ENCODE data around the gene PADI3. TPM values are rescaled to one million over a fixed set of nuclear protein-coding genes. Genes with fewer than 3 reads are reported as not detected.

The PADI3 gene
- total and polyA plus RNA-seq, 2 donors (not counting 3 experiments of a cell fraction or from before 2014, with no cell fraction given) = not detected

DNA sequence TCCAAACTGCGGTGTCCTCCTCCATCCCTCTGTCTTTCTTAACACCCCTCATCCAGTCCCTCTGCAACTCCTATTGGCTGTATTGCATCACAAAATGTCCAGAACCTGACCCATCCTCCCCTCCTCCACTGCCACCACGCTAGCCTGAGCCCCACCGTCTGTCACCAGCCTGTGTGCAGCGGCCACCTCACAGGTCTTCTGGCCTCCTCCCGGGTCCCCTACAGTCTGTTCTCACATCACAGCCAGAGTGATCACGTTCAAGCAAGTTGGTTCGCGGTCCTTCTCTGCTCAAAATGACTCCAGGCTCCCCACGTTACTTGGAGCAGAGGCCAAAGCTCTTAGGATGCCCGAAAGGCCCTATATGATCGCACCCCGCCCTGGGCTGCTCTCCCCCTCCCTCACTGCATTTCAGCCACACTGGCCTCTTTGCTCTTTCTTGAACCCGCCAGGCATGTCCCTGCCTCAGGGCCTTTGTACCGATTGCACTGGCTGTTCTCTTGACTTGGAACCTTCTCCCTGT is 56.7 kb downstream of the PADI3 start:
- Histone ChIP-seq H3K4me1 (ENCODE audit: control insufficient read depth, extremely low read depth, insufficient read depth, low read length) (no peaks in the 10 kb centered on the region), H3K79me2 (ENCODE audit: control insufficient read depth, insufficient read depth, low read length) (no peaks in the 10 kb centered on the region), H3K4me2 (ENCODE audit: insufficient read depth, low read length) (no peak overlapping the region), H3K9ac (replicated peaks; ENCODE audit: extremely low read depth, insufficient read depth, low read length) (no peak overlapping the region), H3K9me3 (replicated peaks; ENCODE audit: control insufficient read depth, insufficient read depth, low read length) (no peaks in the 10 kb centered on the region), H3K9me1 (replicated peaks; ENCODE audit: control insufficient read depth, extremely low read depth, insufficient read depth, low read length) (no peaks in the 10 kb centered on the region), H3K27ac (ENCODE audit: insufficient read depth, low read depth, low read length) (no peak overlapping the region), H4K20me1 (replicated peaks; ENCODE audit: control insufficient read depth, extremely low read depth, insufficient read depth, low read length) (no peaks in the 10 kb centered on the region), H3K27me3 (ENCODE audit: control insufficient read depth in 2 of 2, insufficient read depth in 2 of 2, low read length in 2 of 2) (peaks cover 0 to 2% of the 10 kb centered on the region in 2 experiments), H2AFZ (ENCODE audit: low read depth, low read length) (no peak overlapping the region), H3K36me3 (ENCODE audit: control insufficient read depth in 2 of 2, extremely low read depth in 1 of 2, insufficient read depth in 2 of 2, low read length in 2 of 2) (no peaks in the 10 kb centered on the region), H3K4me3 (replicated peaks in 1 of 3; ENCODE audit: insufficient read depth in 1 of 3, low read depth in 1 of 3, low read length in 3 of 3) (no peak overlapping the region)
- CTCF ChIA-PET = no interaction called here
- intact Hi-C loops (cut with micrococcal nuclease) = no loop called here
- no peak for TF ChIP-seq FOS (IDR thresholded peaks at IDR 0.05; ENCODE audit: borderline replicate concordance, insufficient read depth, low read length)
- TF ChIP-seq, protein P1, sequence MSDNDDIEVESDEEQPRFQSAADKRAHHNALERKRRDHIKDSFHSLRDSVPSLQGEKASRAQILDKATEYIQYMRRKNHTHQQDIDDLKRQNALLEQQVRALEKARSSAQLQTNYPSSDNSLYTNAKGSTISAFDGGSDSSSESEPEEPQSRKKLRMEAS (IDR thresholded peaks at IDR 0.05; ENCODE audit: insufficient read depth, insufficient read length) = no peak
- no peak for TF ChIP-seq GATA2 (IDR thresholded peaks at IDR 0.05; ENCODE audit: insufficient read depth, insufficient read length, low read depth, low read length)
- no peak for TF ChIP-seq POLR2A (IDR thresholded peaks at IDR 0.05; ENCODE audit: low read depth, low read length)
- TF ChIP-seq, protein P2, sequence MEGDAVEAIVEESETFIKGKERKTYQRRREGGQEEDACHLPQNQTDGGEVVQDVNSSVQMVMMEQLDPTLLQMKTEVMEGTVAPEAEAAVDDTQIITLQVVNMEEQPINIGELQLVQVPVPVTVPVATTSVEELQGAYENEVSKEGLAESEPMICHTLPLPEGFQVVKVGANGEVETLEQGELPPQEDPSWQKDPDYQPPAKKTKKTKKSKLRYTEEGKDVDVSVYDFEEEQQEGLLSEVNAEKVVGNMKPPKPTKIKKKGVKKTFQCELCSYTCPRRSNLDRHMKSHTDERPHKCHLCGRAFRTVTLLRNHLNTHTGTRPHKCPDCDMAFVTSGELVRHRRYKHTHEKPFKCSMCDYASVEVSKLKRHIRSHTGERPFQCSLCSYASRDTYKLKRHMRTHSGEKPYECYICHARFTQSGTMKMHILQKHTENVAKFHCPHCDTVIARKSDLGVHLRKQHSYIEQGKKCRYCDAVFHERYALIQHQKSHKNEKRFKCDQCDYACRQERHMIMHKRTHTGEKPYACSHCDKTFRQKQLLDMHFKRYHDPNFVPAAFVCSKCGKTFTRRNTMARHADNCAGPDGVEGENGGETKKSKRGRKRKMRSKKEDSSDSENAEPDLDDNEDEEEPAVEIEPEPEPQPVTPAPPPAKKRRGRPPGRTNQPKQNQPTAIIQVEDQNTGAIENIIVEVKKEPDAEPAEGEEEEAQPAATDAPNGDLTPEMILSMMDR (IDR thresholded peaks at IDR 0.05; ENCODE audit: extremely low read depth in 1 of 2, insufficient read depth in 1 of 2, low read depth in 1 of 2, low read length in 2 of 2) = no peak
- no peak for TF ChIP-seq EZH2 (IDR thresholded peaks at IDR 0.05; ENCODE audit: borderline replicate concordance, low read depth, low read length, severe bottlenecking)
- no peak for TF ChIP-seq MYC (IDR thresholded peaks at IDR 0.05; ENCODE audit: low read depth, low read length)
- no peak for TF ChIP-seq POLR2AphosphoS5 (IDR thresholded peaks at IDR 0.05; ENCODE audit: insufficient read depth, low read depth, low read length)
- no peak for TF ChIP-seq JUN (IDR thresholded peaks at IDR 0.05; ENCODE audit: borderline replicate concordance, insufficient read depth, insufficient read length, low read depth)
- POLR2A ChIA-PET = no interaction called here
- FAIRE-seq = no peak
- no peak for DNase-seq (ENCODE audit: low read depth, low spot score)
- no TSS peak for BruUV-seq (replicated peaks)
- dilution Hi-C loops (cut with MboI; ENCODE audit: extremely low pct_ligation_motif_present, low sequenced_read_pairs) = no loop called here

Data from endothelial cell of umbilical vein (primary cell).